ENCODE results near the gene TACO1.

The TACO1 gene

DNA sequence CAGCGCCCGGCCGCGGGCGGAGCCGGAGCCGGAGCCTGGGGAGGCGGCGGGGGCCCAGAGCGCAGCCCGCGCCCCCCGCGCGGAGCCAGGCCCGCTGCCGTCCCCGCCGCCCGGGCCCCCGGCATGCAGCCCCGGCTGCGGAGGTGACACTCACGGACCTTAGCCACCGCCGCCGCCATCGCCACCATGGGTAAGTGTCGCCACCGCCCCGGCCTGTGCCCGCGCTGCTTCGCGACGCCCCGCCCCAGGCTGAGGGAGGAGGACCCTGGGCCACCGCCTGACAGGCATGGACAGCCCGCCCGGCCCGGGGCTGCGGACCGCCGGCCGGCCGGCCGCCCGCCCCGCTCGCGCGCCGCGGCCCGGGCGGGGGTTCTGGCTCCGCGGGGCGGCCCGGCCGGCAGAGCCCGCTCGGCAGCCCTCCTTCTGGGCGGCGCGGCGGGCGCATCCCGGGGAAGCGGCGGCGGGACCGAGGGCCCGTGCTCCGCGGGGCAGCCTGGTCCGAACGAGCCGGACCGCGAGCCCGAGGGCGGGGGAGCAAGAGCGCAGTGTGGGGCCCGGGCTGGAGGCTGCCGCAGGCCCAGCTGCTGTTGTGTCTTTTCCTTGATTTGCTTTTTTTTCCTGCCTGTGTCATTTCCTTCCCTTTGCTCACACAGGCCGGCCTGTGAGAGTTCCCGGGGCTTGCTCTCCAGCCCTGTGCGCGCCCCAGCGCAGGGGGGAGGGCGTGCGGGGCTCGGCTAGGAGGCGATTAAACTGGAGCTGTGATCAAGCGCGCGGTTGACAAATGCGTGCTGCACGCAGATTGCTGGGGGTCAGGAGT is 22.1 kb downstream of the TACO1 start:
- peaks cover 49% of the 10 kb centered on the region for H3K4me1 Mint-ChIP-seq
- H3K27ac Mint-ChIP-seq, result peak overlapping the region; percentile 96 to 97
- peak; percentile 43 for ATAC-seq

DNA sequence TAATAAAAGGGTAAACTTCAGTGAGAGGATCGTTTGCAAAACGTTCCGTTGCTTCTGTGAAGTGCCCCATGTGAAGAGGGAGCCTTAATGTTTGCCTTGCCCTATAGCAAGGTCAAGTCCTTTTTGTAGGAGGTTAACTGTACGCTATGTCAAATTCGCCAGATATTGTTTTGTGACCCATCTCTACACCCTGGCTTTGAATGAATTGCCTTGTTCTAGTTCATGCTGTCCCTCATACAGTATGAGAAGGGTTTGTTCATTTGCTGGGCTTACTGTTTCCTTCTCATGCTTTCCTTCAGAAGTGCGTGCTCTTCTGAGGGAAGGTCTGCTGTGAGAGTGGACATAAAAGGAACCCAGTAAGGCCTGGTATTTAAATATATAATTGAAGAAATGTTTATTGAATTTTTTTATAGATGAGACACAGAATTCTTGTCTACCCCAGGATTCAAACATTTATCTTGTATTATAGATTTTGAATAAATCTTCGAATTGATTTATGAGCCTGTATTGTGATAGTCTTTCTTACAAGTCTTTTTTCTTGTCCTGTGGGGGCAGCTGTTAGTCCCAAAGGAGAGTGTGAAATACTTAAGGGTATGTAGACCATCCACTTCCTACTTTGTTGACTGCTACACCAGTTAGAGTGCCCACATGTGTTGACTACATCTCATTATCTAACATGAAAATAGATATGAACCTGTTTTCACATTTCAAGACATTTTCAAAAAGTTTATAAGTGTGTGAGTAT is 23.3 kb downstream of the TACO1 start:
- ATAC-seq (no peak), DNase-seq (no peak)
- Mint-ChIP-seq H3K27ac (no peak overlapping the region), H3K4me3 (peak overlapping the region; percentile 97 to 100), H3K27me3 (no peaks in the 10 kb centered on the region), H3K9me3 (no peaks in the 10 kb centered on the region), H3K4me1 (peaks cover 49% of the 10 kb centered on the region)

More for the DNA sequence above, 22.1 kb downstream of the TACO1 start:
- Mint-ChIP-seq H3K27me3 (no peaks in the 10 kb centered on the region), H3K9me3 (no peaks in the 10 kb centered on the region), H3K4me3 (peak overlapping the region; percentile 97 to 100)
- DNase-seq, result peak; percentile 57 to 60

GRCh38 chr17:63624531-63624880 is 23.8 kb downstream of the TACO1 start:
- no peaks in the 10 kb centered on the region for H3K9me3 Mint-ChIP-seq
- peaks cover 52% of the 10 kb centered on the region for H3K4me1 Mint-ChIP-seq
- no peak for ATAC-seq
- no peaks in the 10 kb centered on the region for H3K27me3 Mint-ChIP-seq
- H3K27ac Mint-ChIP-seq, result no peak overlapping the region
- DNase-seq, result no peak
- H3K4me3 Mint-ChIP-seq, result peak overlapping the region; percentile 27 to 100

DNA sequence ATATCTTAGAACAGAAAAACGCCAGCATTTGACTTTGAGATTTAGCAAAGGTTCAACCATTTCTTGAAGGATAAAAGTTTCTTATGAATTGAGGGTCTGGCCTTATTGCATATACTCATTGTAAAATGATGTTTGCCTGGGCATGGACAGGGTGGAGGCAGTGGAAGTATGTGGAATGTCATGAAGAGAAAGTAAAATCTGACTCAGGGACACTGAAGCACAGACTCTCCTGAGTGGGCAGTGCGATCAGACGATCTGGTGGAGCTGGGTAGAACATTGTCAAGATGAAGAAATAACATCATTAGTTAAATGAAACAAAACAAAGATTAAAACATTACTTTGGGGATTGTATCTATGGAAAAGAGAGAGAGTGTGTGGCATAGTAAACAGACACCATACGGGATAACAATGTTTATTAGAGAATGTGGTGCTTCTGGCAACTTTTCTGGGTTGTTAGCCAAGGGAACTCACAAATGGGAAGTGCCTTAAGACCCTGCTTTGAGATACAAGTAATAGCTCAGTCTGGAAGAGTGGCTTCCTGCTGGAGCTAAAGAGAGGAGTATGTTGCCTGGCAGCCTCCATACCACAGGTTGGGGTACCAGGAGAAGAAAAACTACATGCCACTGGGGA is 26.0 kb downstream of the TACO1 start:
- H3K4me3 Mint-ChIP-seq, result no peak overlapping the region
- ATAC-seq (no peak), DNase-seq (no peak)
- H3K27ac Mint-ChIP-seq, result no peak overlapping the region
- no peaks in the 10 kb centered on the region for H3K9me3 Mint-ChIP-seq
- no peaks in the 10 kb centered on the region for H3K27me3 Mint-ChIP-seq
- peaks cover 44% of the 10 kb centered on the region for H3K4me1 Mint-ChIP-seq

DNA sequence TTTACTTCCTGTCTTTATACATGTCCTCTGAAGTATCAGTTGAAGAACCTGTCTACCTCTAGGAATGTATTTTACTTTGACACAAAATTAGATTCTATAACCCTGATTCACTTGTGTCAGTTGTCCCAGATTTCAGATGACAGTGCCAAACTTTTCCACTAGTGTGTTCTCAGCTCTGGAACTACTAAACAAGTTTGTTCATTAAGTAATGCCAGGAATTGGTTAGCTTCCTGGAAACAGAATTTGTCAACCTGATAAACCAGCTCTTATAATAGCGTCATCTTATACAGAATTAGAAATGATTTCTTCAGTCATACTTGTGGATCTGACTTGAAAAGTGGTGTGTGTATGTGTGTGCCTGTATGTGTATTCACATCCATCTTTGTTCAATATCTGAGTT is 28.9 kb downstream of the TACO1 start:
- Mint-ChIP-seq H3K9me3 (no peaks in the 10 kb centered on the region), H3K4me1 (peaks cover 39% of the 10 kb centered on the region), H3K27me3 (no peaks in the 10 kb centered on the region), H3K4me3 (no peak overlapping the region), H3K27ac (no peak overlapping the region)
- DNase-seq, result no peak
- no peak for ATAC-seq

DNA sequence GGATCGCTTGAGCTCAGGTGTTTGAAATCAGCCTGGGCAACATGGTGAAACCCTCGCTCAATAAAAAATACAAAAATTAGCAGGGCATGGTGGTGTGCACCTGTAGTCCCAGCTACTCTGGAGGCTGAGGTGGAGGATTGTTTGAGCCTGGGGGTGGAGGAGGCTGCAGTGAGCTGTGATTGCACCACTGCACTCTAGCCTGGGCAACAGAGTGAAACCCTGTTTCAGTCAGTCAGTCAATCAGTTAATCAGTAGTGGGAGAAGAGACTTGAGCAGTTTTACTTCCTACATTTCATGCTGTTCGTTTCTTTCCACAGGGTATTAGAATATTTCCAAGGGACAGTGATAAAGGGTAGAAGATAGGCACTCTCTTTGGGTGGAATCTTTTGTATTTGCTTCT is 30.4 kb downstream of the TACO1 start:
- Mint-ChIP-seq H3K27me3 (no peaks in the 10 kb centered on the region), H3K4me1 (peaks cover 30% of the 10 kb centered on the region), H3K9me3 (no peaks in the 10 kb centered on the region), H3K27ac (no peak overlapping the region), H3K4me3 (no peak overlapping the region)
- DNase-seq (no peak), ATAC-seq (no peak)

DNA sequence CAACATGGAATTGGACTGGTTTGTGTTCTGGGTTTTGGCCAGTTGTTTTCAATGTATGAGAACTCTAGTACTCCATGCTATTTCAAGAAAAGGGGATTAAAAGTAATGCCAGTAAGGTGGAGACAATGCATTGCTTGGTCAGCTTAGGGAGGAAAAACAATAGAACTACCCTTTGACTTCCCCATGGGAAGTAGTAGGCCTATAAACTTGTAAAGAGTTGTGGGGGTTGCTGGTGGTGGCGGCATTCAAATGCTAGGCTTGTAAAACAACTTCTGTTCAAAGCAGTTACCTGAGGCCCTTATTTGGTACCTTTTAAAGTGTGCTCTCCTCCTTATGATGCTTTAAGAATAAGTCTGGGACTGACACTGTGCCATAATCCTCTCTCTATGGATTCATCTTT is 30.9 kb downstream of the TACO1 start:
- ATAC-seq (no peak), DNase-seq (no peak)
- Mint-ChIP-seq H3K27me3 (no peaks in the 10 kb centered on the region), H3K9me3 (no peaks in the 10 kb centered on the region), H3K27ac (no peak overlapping the region), H3K4me1 (peaks cover 24% of the 10 kb centered on the region), H3K4me3 (no peak overlapping the region)

GRCh38 chr17:63633742-63634141 is 33.0 kb downstream of the TACO1 start:
- DNase-seq (no peak), ATAC-seq (no peak)
- Mint-ChIP-seq H3K4me1 (peaks cover 21% of the 10 kb centered on the region), H3K27me3 (no peaks in the 10 kb centered on the region), H3K9me3 (no peaks in the 10 kb centered on the region), H3K27ac (peak overlapping the region in 1 of 2 donors; percentile 24), H3K4me3 (no peak overlapping the region)

DNA sequence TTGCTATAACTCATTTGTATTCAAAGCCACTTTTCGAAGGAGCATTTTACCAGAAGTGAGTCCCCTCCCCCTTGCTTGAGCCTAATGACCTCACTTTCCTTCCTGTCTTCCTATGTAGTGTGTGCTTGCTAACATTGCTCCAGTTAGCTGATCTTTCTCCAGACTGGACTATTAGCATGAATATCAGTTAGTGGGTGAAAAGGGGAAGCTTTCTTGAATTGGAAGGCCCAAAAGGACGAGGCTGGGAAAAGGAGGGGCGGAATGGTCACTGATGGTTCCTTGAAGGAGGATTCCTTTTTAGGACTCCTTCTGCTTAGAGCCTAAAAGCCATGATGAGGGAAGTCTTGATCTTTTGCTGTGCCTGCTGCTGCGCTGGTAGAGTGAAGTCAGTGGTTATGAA is 33.5 kb downstream of the TACO1 start:
- peak overlapping the region in 1 of 2 donors; percentile 24 for H3K27ac Mint-ChIP-seq
- H3K27me3 Mint-ChIP-seq, result no peaks in the 10 kb centered on the region
- peaks cover 25% of the 10 kb centered on the region for H3K4me1 Mint-ChIP-seq
- H3K9me3 Mint-ChIP-seq, result no peaks in the 10 kb centered on the region
- ATAC-seq (no peak), DNase-seq (no peak)
- no peak overlapping the region for H3K4me3 Mint-ChIP-seq

DNA sequence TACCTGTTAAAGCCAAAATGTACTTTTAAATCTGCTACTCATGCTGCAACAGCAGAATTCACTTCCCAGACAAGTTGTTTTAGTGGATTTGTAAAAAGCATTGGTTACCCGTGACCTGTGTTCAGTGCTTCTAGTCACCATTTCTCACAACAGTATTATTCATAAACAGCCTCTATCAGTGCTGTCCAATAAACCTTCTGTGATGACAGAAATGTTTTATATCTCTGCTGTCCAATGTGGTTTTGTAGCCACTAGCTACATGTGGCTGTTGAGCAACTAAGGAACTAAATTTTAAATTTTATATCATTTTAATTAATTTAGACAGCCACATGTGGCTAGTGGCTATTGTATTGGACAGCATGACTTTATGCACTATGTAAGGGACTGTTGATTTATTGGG is 34.1 kb downstream of the TACO1 start:
- no peak for ATAC-seq
- no peak for DNase-seq
- no peak overlapping the region for H3K4me3 Mint-ChIP-seq
- no peaks in the 10 kb centered on the region for H3K9me3 Mint-ChIP-seq
- peaks cover 21% of the 10 kb centered on the region for H3K4me1 Mint-ChIP-seq
- no peaks in the 10 kb centered on the region for H3K27me3 Mint-ChIP-seq
- H3K27ac Mint-ChIP-seq, result no peak overlapping the region

DNA sequence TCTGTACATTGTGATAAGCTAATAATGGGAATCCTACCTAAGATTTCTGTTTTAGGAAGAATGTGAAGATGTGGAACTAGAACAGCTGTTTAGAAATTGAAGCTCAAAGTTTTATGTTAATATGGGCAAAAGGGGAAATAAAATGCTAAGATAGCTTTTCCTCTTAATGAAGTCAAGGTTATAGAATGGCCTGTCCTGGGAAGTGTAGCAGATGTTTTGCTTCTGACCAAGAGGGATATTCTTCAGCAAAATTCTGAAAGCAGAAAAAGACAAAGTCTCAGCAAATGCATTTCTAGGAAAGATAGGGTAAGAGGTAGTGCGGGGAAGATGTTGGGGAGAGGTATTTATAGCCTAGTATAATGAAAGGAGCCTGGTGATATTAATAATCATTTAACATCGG is 34.6 kb downstream of the TACO1 start:
- no peak for ATAC-seq
- H3K4me1 Mint-ChIP-seq, result peaks cover 21% of the 10 kb centered on the region

GRCh38 chr17:63635787-63636186 is 35.1 kb downstream of the TACO1 start:
- Mint-ChIP-seq H3K9me3 (no peaks in the 10 kb centered on the region), H3K27me3 (no peaks in the 10 kb centered on the region), H3K4me3 (no peak overlapping the region), H3K4me1 (peaks cover 21% of the 10 kb centered on the region), H3K27ac (no peak overlapping the region)
- ATAC-seq (no peak), DNase-seq (no peak)

More for the DNA sequence above, 34.6 kb downstream of the TACO1 start:
- no peak overlapping the region for H3K4me3 Mint-ChIP-seq
- no peak for DNase-seq
- no peak overlapping the region for H3K27ac Mint-ChIP-seq
- H3K27me3 Mint-ChIP-seq, result no peaks in the 10 kb centered on the region
- no peaks in the 10 kb centered on the region for H3K9me3 Mint-ChIP-seq

GRCh38 chr17:63639125-63639524 is 38.4 kb downstream of the TACO1 start:
- Mint-ChIP-seq H3K27me3 (no peaks in the 10 kb centered on the region), H3K27ac (peak overlapping the region in 1 of 2 donors; percentile 34), H3K4me3 (no peak overlapping the region), H3K9me3 (no peaks in the 10 kb centered on the region), H3K4me1 (peaks cover 14% of the 10 kb centered on the region)
- DNase-seq (no peak), ATAC-seq (no peak)

DNA sequence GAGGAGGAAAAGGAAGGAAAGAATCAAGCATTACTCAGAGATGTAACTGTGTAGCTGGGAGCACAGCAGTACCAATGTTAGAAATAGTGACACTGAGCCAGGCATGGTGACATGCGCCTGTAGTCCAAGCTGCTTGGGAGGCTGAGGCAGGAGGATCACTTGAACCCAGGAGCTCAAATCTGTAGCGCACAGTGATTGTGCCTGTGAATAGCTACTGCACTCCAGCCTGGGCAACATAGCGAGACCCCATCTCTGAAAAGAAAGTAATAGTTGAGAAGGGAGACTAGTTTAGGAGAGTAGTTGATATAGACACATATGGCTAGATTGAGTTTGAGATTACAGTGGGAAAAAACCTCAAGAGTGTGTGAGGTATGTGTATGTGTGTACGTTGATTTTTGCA is 39.3 kb downstream of the TACO1 start:
- ATAC-seq, result no peak
- no peaks in the 10 kb centered on the region for H3K9me3 Mint-ChIP-seq
- DNase-seq, result no peak
- peaks cover 11% of the 10 kb centered on the region for H3K4me1 Mint-ChIP-seq
- H3K27me3 Mint-ChIP-seq, result no peaks in the 10 kb centered on the region
- H3K27ac Mint-ChIP-seq, result no peak overlapping the region
- H3K4me3 Mint-ChIP-seq, result no peak overlapping the region

DNA sequence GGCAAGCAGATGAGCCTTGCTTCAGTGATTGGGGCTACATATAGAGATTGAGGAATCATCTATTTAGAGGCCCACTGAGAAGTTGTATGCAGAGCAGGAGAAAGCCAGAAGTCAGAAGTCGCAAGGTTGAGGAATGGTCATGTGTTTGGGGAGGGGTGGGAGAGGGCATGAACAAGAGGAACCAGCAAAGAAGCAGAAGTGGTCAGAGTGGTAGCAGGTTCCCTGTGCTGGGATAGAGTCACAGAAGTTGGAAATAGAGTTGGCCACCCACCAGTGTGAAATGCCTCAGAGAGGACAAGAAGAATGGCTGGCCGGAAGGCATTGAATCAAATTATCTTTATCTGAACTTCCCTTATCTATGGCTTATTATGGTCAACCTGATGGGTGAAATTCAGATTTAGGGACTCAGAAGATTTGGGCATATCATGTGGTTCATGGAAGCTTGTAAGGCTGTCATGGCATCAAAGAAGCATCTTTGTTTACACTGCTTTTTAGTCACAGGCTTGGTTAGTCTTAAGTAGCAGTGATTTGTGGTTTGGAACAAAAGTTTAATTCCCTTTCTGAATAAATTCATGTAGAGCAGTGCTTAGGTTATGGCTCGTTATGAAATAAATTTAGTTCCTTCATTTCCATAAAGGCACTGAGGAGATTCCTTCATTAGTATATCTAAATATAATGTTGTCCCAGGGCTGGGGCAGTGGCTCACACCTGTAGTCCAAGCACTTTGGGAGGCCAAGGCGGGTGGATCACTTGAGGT is 41.2 kb downstream of the TACO1 start:
- DNase-seq (no peak), ATAC-seq (no peak)
- H3K4me3 Mint-ChIP-seq, result no peak overlapping the region
- peaks cover 23% of the 10 kb centered on the region for H3K4me1 Mint-ChIP-seq
- no peaks in the 10 kb centered on the region for H3K9me3 Mint-ChIP-seq
- no peak overlapping the region for H3K27ac Mint-ChIP-seq
- H3K27me3 Mint-ChIP-seq, result no peaks in the 10 kb centered on the region

Data from stimulated activated naive CD8-positive, alpha-beta T cell treated with anti-CD3 and anti-CD28 coated beads, Interleukin-15, amount 100 ng/mL, for 72 hours (primary cell).